ENCODE data around the gene LTBP3.

DNA sequence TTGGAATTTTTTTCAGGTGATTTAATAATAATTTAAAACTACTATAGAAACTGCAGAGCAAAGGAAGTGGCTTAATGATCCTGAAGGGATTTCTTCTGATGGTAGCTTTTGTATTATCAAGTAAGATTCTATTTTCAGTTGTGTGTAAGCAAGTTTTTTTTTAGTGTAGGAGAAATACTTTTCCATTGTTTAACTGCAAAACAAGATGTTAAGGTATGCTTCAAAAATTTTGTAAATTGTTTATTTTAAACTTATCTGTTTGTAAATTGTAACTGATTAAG, 55.9 kb downstream of the LTBP3 start:
- TF ChIP-seq CTCF (tag by site-specific recombination; IDR thresholded peaks at IDR 0.05) (no peak), PBX3 (CRISPR knock-in tag; IDR thresholded peaks at IDR 0.05) (no peak), MZF1 (tag by site-specific recombination; IDR thresholded peaks at IDR 0.05; ENCODE audit: borderline replicate concordance) (no peak), ZNF10 (tag by site-specific recombination; IDR thresholded peaks at IDR 0.05) (no peak), ZNF112 (tag by site-specific recombination; IDR thresholded peaks at IDR 0.05) (no peak), OVOL3 (tag by site-specific recombination; IDR thresholded peaks at IDR 0.05) (no peak), ZNF24 (tag by site-specific recombination; IDR thresholded peaks at IDR 0.05) (no peak), ZFP41 (tag by site-specific recombination; IDR thresholded peaks at IDR 0.05; ENCODE audit: borderline replicate concordance) (no peak)
- TF ChIP-seq, protein P1, sequence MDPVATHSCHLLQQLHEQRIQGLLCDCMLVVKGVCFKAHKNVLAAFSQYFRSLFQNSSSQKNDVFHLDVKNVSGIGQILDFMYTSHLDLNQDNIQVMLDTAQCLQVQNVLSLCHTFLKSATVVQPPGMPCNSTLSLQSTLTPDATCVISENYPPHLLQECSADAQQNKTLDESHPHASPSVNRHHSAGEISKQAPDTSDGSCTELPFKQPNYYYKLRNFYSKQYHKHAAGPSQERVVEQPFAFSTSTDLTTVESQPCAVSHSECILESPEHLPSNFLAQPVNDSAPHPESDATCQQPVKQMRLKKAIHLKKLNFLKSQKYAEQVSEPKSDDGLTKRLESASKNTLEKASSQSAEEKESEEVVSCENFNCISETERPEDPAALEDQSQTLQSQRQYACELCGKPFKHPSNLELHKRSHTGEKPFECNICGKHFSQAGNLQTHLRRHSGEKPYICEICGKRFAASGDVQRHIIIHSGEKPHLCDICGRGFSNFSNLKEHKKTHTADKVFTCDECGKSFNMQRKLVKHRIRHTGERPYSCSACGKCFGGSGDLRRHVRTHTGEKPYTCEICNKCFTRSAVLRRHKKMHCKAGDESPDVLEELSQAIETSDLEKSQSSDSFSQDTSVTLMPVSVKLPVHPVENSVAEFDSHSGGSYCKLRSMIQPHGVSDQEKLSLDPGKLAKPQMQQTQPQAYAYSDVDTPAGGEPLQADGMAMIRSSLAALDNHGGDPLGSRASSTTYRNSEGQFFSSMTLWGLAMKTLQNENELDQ (tag by site-specific recombination; IDR thresholded peaks at IDR 0.05; ENCODE audit: low read depth) = no peak

All from HEK293 (cell line).